Measurements from ENCODE around the gene LRRC46. TPM values are rescaled to one million over a fixed set of nuclear protein-coding genes. Genes with fewer than 3 reads are reported as not detected.

The LRRC46 gene
- total RNA-seq (2016; rRNA removed; fragmentation: Illumina TruSeq; extraction: Trizol), result 0.09 and 0.13 TPM in 2 replicates
- total RNA-seq (2016; cell fraction: cytosol; rRNA removed; fragmentation: Illumina TruSeq; extraction: Trizol; ENCODE audit: low read depth), result 0.26 TPM in 1 of 2 replicates, not detected in the other
- total RNA-seq (2016; cell fraction: insoluble cytoplasmic fraction; rRNA removed; fragmentation: Illumina TruSeq; extraction: Trizol), result 0.15 and 0.22 TPM in 2 replicates
- 0.14 TPM in 1 of 2 replicates, not detected in the other for total RNA-seq (2016; cell fraction: membrane; rRNA removed; fragmentation: Illumina TruSeq; extraction: Trizol)
- 0.43 TPM in 1 of 2 replicates, not detected in the other for total RNA-seq (2016; cell fraction: nucleus; rRNA removed; fragmentation: Illumina TruSeq; extraction: Trizol)
- polyA plus RNA-seq (2011; rRNA removed), result 0.09 and 0.16 TPM in 2 replicates
- 0.15 and 0.18 TPM in 2 replicates for polyA plus RNA-seq (2011; cell fraction: cytosol; rRNA removed)
- 0.19 and 0.42 TPM in 2 replicates for polyA plus RNA-seq (2011; cell fraction: nucleus; rRNA removed)
- polyA plus RNA-seq (2012), result 0.70 and 0.75 TPM in 2 replicates
- 0.11 and 0.22 TPM in 2 replicates for polyA plus RNA-seq (2016; cell fraction: cytosol; fragmentation: Illumina TruSeq; extraction: Trizol; ENCODE audit: low read depth)
- 0.35 and 0.46 TPM in 2 replicates for polyA plus RNA-seq (2016; cell fraction: insoluble cytoplasmic fraction; fragmentation: Illumina TruSeq; extraction: Trizol; ENCODE audit: low read depth)
- 0.23 TPM in 2 replicates for polyA plus RNA-seq (2016; cell fraction: membrane; fragmentation: Illumina TruSeq; extraction: Trizol; ENCODE audit: low read depth)
- polyA plus RNA-seq (2016; cell fraction: nucleus; fragmentation: Illumina TruSeq; extraction: Trizol; ENCODE audit: insufficient read depth, low read depth), result 0.43 and 0.74 TPM in 2 replicates
- 0.46 and 1.2 TPM in 2 replicates for polyA minus RNA-seq (2011; rRNA and poly(A)+ RNA removed; ENCODE audit: low replicate concordance)
- 0.44 and 0.59 TPM in 2 replicates for polyA minus RNA-seq (2011; cell fraction: cytosol; rRNA and poly(A)+ RNA removed)
- polyA minus RNA-seq (2011; cell fraction: nucleus; rRNA and poly(A)+ RNA removed), result 0.62 TPM in 1 of 2 replicates, not detected in the other
- Bru-seq, nascent RNA, result percentile 20 among the genes with signal in this experiment
- percentile 22 among the genes with signal in this experiment for BruChase-seq, experiment 1, labeled RNA remaining after a 6-hour chase
- BruChase-seq, experiment 2, labeled RNA remaining after a 2-hour chase, result percentile 15 among the genes with signal in this experiment
- long read RNA-seq, experiment 1, result 0 reads
- long read RNA-seq, experiment 2, result 0 reads

GRCh38 chr17:47831003-47831933, at the start of gene LRRC46, which contains the start of gene MRPL10:
Gene LRRC46 (plus strand): TSS chr17:47831670. CDS start chr17:47831990, 320 bp downstream.
Gene MRPL10 (minus strand): TSS chr17:47831541. CDS start chr17:47831511, 30 bp downstream.
- H3K79me2 ChIP-seq (ENCODE audit: insufficient read depth, low read length), result peaks cover 20% of the 10 kb centered on the region
- H3K4me3 ChIP-seq (replicated peaks in 1 of 3; ENCODE audit: insufficient read depth in 1 of 3, low read depth in 2 of 3, low read length in 3 of 3), result peak within 1 kb of the TSS; percentile 81 to 97 (median 82)
- in situ Hi-C loops (cut with HindIII; ENCODE audit: extremely low pct_ligation_motif_present, low pct_unique_long_range_greater_than_20kb) (no loop called here), intact Hi-C loops (cut with micrococcal nuclease; ENCODE audit: unreplicated experiment) (no loop called here)
- peak within 1 kb of the TSS; percentile 69 for H3K27ac ChIP-seq (ENCODE audit: extremely low read length, insufficient read depth, low read length)
- CTCF ChIA-PET (ENCODE audit: low intra/inter-chr PET ratio, low total read pairs), result no interaction called here
- no peaks in the 10 kb centered on the region for H3K9me3 ChIP-seq (ENCODE audit: low read length)
- H2AFZ ChIP-seq (ENCODE audit: low read length), result peak within 1 kb of the TSS; percentile 73
- POLR2A ChIA-PET, result interaction anchor here (0.5 to 1.8 kb wide), 28 partner anchors 9 to 302 kb away, joined by 3 to 58 read pairs (median 4); partner anchors contain the start of genes CDK5RAP3, KPNB1, NFE2L1 and OSBPL7
- peaks cover 16 to 23% of the 10 kb centered on the region in 2 experiments for H3K36me3 ChIP-seq (replicated peaks in 1 of 2; ENCODE audit: control insufficient read depth in 1 of 2, insufficient read depth in 2 of 2, low read length in 2 of 2)
- FAIRE-seq (peak; percentile 86), DNase-seq (ENCODE audit: low spot score) (peak; percentile 91), ATAC-seq (peak; percentile 95)
- H4K20me1 ChIP-seq (ENCODE audit: insufficient read depth, low read length), result no peaks in the 10 kb centered on the region
- H3K4me2 ChIP-seq (ENCODE audit: low read depth, low read length), result peak within 1 kb of the TSS; percentile 99
- 1% methylated on average over 42 of the region's 42 CpGs for WGBS (ENCODE audit: low lambda C conversion rate)
- H3K9ac ChIP-seq (ENCODE audit: insufficient read depth, low read depth, low read length), result peak within 1 kb of the TSS; percentile 86
- BruUV-seq (replicated peaks), result TSS peak; percentile 78
- H3K4me1 ChIP-seq (ENCODE audit: insufficient read depth, low read length), result peaks cover 23% of the 10 kb centered on the region
- peaks cover 0 to 5% of the 10 kb centered on the region in 2 experiments; a peak in 1 of 5 replicates for H3K27me3 ChIP-seq (ENCODE audit: control insufficient read depth in 1 of 2, insufficient read depth in 2 of 2, low read length in 2 of 2)
- TF ChIP-seq HIVEP1 (CRISPR knock-in tag; IDR thresholded peaks at IDR 0.05), result peak; percentile 46; the same call in 1 of the 2 replicates
- peak; percentile 79; the same call in 1 of the 2 replicates for TF ChIP-seq MAX (IDR thresholded peaks at IDR 0.05)
- TF ChIP-seq E2F1 (CRISPR knock-in tag; IDR thresholded peaks at IDR 0.05), result no peak; the same call in 1 of the 2 replicates
- TF ChIP-seq ZNF550 (CRISPR knock-in tag; IDR thresholded peaks at IDR 0.05; ENCODE audit: borderline replicate concordance), result peak; percentile 74; the same call in 1 of the 2 replicates
- TF ChIP-seq ELF4 (CRISPR knock-in tag; IDR thresholded peaks at IDR 0.05; ENCODE audit: borderline replicate concordance), result no peak
- TF ChIP-seq AKNA (CRISPR knock-in tag; IDR thresholded peaks at IDR 0.05; ENCODE audit: borderline replicate concordance), result no peak
- TF ChIP-seq ZNF607 (CRISPR knock-in tag; IDR thresholded peaks at IDR 0.05; ENCODE audit: borderline replicate concordance), result peak; percentile 97
- TF ChIP-seq SRSF4 (IDR thresholded peaks at IDR 0.05; ENCODE audit: low read depth, low read length, poor library complexity, severe bottlenecking), result no peak
- TF ChIP-seq ZNF205 (CRISPR knock-in tag; IDR thresholded peaks at IDR 0.05), result no peak
- peak; percentile 73 for TF ChIP-seq ZNF768 (CRISPR knock-in tag; IDR thresholded peaks at IDR 0.05)
- peak; percentile 96 for TF ChIP-seq POLR2AphosphoS5 (IDR thresholded peaks at IDR 0.05; ENCODE audit: low read depth, low read length)

Data from HepG2 (cell line).